ENCODE results near the gene MBOAT1.

MBOAT1 gene

GRCh38 chr6:20095436-20095835 lies 116.8 kb downstream of the MBOAT1 start:
- no peak for DNase-seq
- Histone ChIP-seq H3K27ac (ENCODE audit: insufficient read depth, low read length, poor library complexity, severe bottlenecking) (no peak overlapping the region), H3K36me3 (ENCODE audit: control insufficient read depth, insufficient read depth, low read length) (no peaks in the 10 kb centered on the region), H3K27me3 (replicated peaks; ENCODE audit: control insufficient read depth, insufficient read depth, low read length, poor library complexity, severe bottlenecking) (no peaks in the 10 kb centered on the region), H3K4me1 (ENCODE audit: control insufficient read depth, insufficient read depth, low read length, poor library complexity, severe bottlenecking) (no peaks in the 10 kb centered on the region), H3K9me3 (ENCODE audit: control insufficient read depth, low read length) (no peaks in the 10 kb centered on the region), H3K4me3 (ENCODE audit: insufficient read depth, low read depth, low read length, poor library complexity, severe bottlenecking) (no peak overlapping the region)

- no peak overlapping the region for H3K4me3 ChIP-seq (ENCODE audit: insufficient read depth, low read depth, low read length, poor library complexity, severe bottlenecking)
- DNase-seq = no peak
- no peaks in the 10 kb centered on the region for H3K4me1 ChIP-seq (ENCODE audit: control insufficient read depth, insufficient read depth, low read length, poor library complexity, severe bottlenecking)
- no peak overlapping the region for H3K27ac ChIP-seq (ENCODE audit: insufficient read depth, low read length, poor library complexity, severe bottlenecking)
- no peaks in the 10 kb centered on the region for H3K27me3 ChIP-seq (replicated peaks; ENCODE audit: control insufficient read depth, insufficient read depth, low read length, poor library complexity, severe bottlenecking)
- H3K36me3 ChIP-seq (ENCODE audit: control insufficient read depth, insufficient read depth, low read length) = no peaks in the 10 kb centered on the region
- H3K9me3 ChIP-seq (ENCODE audit: control insufficient read depth, low read length) = no peaks in the 10 kb centered on the region
Measured at GRCh38 chr6:20092071-20092566, 120.2 kb downstream of the MBOAT1 start.

- no peaks in the 10 kb centered on the region for H3K9me3 ChIP-seq (ENCODE audit: control insufficient read depth, low read length)
- H3K27me3 ChIP-seq (replicated peaks; ENCODE audit: control insufficient read depth, insufficient read depth, low read length, poor library complexity, severe bottlenecking) = no peaks in the 10 kb centered on the region
- H3K27ac ChIP-seq (ENCODE audit: insufficient read depth, low read length, poor library complexity, severe bottlenecking) = no peak overlapping the region
- no peaks in the 10 kb centered on the region for H3K4me1 ChIP-seq (ENCODE audit: control insufficient read depth, insufficient read depth, low read length, poor library complexity, severe bottlenecking)
- no peaks in the 10 kb centered on the region for H3K36me3 ChIP-seq (ENCODE audit: control insufficient read depth, insufficient read depth, low read length)
- H3K4me3 ChIP-seq (ENCODE audit: insufficient read depth, low read depth, low read length, poor library complexity, severe bottlenecking) = no peak overlapping the region
- DNase-seq = no peak
Measured at GRCh38 chr6:20086992-20087391, 125.3 kb downstream of the MBOAT1 start.

- Histone ChIP-seq H3K4me3 (ENCODE audit: insufficient read depth, low read depth, low read length, poor library complexity, severe bottlenecking) (no peak overlapping the region), H3K9me3 (ENCODE audit: control insufficient read depth, low read length) (no peaks in the 10 kb centered on the region), H3K27ac (ENCODE audit: insufficient read depth, low read length, poor library complexity, severe bottlenecking) (no peak overlapping the region), H3K4me1 (ENCODE audit: control insufficient read depth, insufficient read depth, low read length, poor library complexity, severe bottlenecking) (no peaks in the 10 kb centered on the region), H3K27me3 (replicated peaks; ENCODE audit: control insufficient read depth, insufficient read depth, low read length, poor library complexity, severe bottlenecking) (no peaks in the 10 kb centered on the region), H3K36me3 (ENCODE audit: control insufficient read depth, insufficient read depth, low read length) (no peaks in the 10 kb centered on the region)
- DNase-seq = no peak
Measured at GRCh38 chr6:20085817-20086216, 126.5 kb downstream of the MBOAT1 start.

- no peak for DNase-seq
- Histone ChIP-seq H3K36me3 (ENCODE audit: control insufficient read depth, insufficient read depth, low read length) (no peaks in the 10 kb centered on the region), H3K27ac (ENCODE audit: insufficient read depth, low read length, poor library complexity, severe bottlenecking) (no peak overlapping the region), H3K4me1 (ENCODE audit: control insufficient read depth, insufficient read depth, low read length, poor library complexity, severe bottlenecking) (no peaks in the 10 kb centered on the region), H3K9me3 (ENCODE audit: control insufficient read depth, low read length) (no peaks in the 10 kb centered on the region), H3K27me3 (replicated peaks; ENCODE audit: control insufficient read depth, insufficient read depth, low read length, poor library complexity, severe bottlenecking) (no peaks in the 10 kb centered on the region), H3K4me3 (ENCODE audit: insufficient read depth, low read depth, low read length, poor library complexity, severe bottlenecking) (no peak overlapping the region)
Measured at GRCh38 chr6:20084411-20084810, 127.9 kb downstream of the MBOAT1 start.

GRCh38 chr6:20071998-20072397 lies 140.3 kb downstream of the MBOAT1 start:
- Histone ChIP-seq H3K36me3 (ENCODE audit: control insufficient read depth, insufficient read depth, low read length) (no peaks in the 10 kb centered on the region), H3K9me3 (ENCODE audit: control insufficient read depth, low read length) (no peaks in the 10 kb centered on the region), H3K4me3 (ENCODE audit: insufficient read depth, low read depth, low read length, poor library complexity, severe bottlenecking) (no peak overlapping the region), H3K27ac (ENCODE audit: insufficient read depth, low read length, poor library complexity, severe bottlenecking) (no peak overlapping the region), H3K4me1 (ENCODE audit: control insufficient read depth, insufficient read depth, low read length, poor library complexity, severe bottlenecking) (no peaks in the 10 kb centered on the region), H3K27me3 (replicated peaks; ENCODE audit: control insufficient read depth, insufficient read depth, low read length, poor library complexity, severe bottlenecking) (no peaks in the 10 kb centered on the region)
- no peak for DNase-seq

GRCh38 chr6:20070047-20070446 lies 142.2 kb downstream of the MBOAT1 start:
- H3K27me3 ChIP-seq (replicated peaks; ENCODE audit: control insufficient read depth, insufficient read depth, low read length, poor library complexity, severe bottlenecking) = no peaks in the 10 kb centered on the region
- no peaks in the 10 kb centered on the region for H3K4me1 ChIP-seq (ENCODE audit: control insufficient read depth, insufficient read depth, low read length, poor library complexity, severe bottlenecking)
- H3K9me3 ChIP-seq (ENCODE audit: control insufficient read depth, low read length) = no peaks in the 10 kb centered on the region
- H3K4me3 ChIP-seq (ENCODE audit: insufficient read depth, low read depth, low read length, poor library complexity, severe bottlenecking) = no peak overlapping the region
- DNase-seq = no peak
- H3K36me3 ChIP-seq (ENCODE audit: control insufficient read depth, insufficient read depth, low read length) = no peaks in the 10 kb centered on the region
- H3K27ac ChIP-seq (ENCODE audit: insufficient read depth, low read length, poor library complexity, severe bottlenecking) = no peak overlapping the region

- Histone ChIP-seq H3K9me3 (ENCODE audit: control insufficient read depth, low read length) (no peaks in the 10 kb centered on the region), H3K27ac (ENCODE audit: insufficient read depth, low read length, poor library complexity, severe bottlenecking) (no peak overlapping the region), H3K27me3 (replicated peaks; ENCODE audit: control insufficient read depth, insufficient read depth, low read length, poor library complexity, severe bottlenecking) (no peaks in the 10 kb centered on the region), H3K4me3 (ENCODE audit: insufficient read depth, low read depth, low read length, poor library complexity, severe bottlenecking) (no peak overlapping the region), H3K4me1 (ENCODE audit: control insufficient read depth, insufficient read depth, low read length, poor library complexity, severe bottlenecking) (no peaks in the 10 kb centered on the region), H3K36me3 (ENCODE audit: control insufficient read depth, insufficient read depth, low read length) (no peaks in the 10 kb centered on the region)
- no peak for DNase-seq
Measured at GRCh38 chr6:20069021-20069522, 143.2 kb downstream of the MBOAT1 start.

GRCh38 chr6:20068421-20068988 lies 143.8 kb downstream of the MBOAT1 start:
- H3K4me3 ChIP-seq (ENCODE audit: insufficient read depth, low read depth, low read length, poor library complexity, severe bottlenecking) = no peak overlapping the region
- DNase-seq = no peak
- no peaks in the 10 kb centered on the region for H3K9me3 ChIP-seq (ENCODE audit: control insufficient read depth, low read length)
- no peaks in the 10 kb centered on the region for H3K36me3 ChIP-seq (ENCODE audit: control insufficient read depth, insufficient read depth, low read length)
- H3K27me3 ChIP-seq (replicated peaks; ENCODE audit: control insufficient read depth, insufficient read depth, low read length, poor library complexity, severe bottlenecking) = no peaks in the 10 kb centered on the region
- H3K4me1 ChIP-seq (ENCODE audit: control insufficient read depth, insufficient read depth, low read length, poor library complexity, severe bottlenecking) = no peaks in the 10 kb centered on the region
- H3K27ac ChIP-seq (ENCODE audit: insufficient read depth, low read length, poor library complexity, severe bottlenecking) = no peak overlapping the region

- no peaks in the 10 kb centered on the region for H3K36me3 ChIP-seq (ENCODE audit: control insufficient read depth, insufficient read depth, low read length)
- H3K27me3 ChIP-seq (replicated peaks; ENCODE audit: control insufficient read depth, insufficient read depth, low read length, poor library complexity, severe bottlenecking) = no peaks in the 10 kb centered on the region
- H3K27ac ChIP-seq (ENCODE audit: insufficient read depth, low read length, poor library complexity, severe bottlenecking) = no peak overlapping the region
- no peak overlapping the region for H3K4me3 ChIP-seq (ENCODE audit: insufficient read depth, low read depth, low read length, poor library complexity, severe bottlenecking)
- H3K9me3 ChIP-seq (ENCODE audit: control insufficient read depth, low read length) = no peaks in the 10 kb centered on the region
- DNase-seq = no peak
- no peaks in the 10 kb centered on the region for H3K4me1 ChIP-seq (ENCODE audit: control insufficient read depth, insufficient read depth, low read length, poor library complexity, severe bottlenecking)
Measured at GRCh38 chr6:20061952-20062351, 150.3 kb downstream of the MBOAT1 start.

Measured in effector memory CD4-positive, alpha-beta T cell (primary cell).